HCT116 (cell line): Measurements from ENCODE around the gene PISD. TPM values are rescaled to one million over a fixed set of nuclear protein-coding genes. Genes with fewer than 3 reads are reported as not detected.

ENCODE experiments used
- ATAC-seq: fragments of 200-7000 bp; cut with Tn5 transposase; 2 replicates; pipeline ENCODE4 v1.9.1; 2020; ENCODE audit warnings: mild to moderate bottlenecking, moderate library complexity
- BruUV-seq: library from RNA; stranded (reverse); fragments of 400-500 nt; replicated peaks from 2 replicates; lab custom pipeline; 2021; lab: Mats Ljungman, UMichigan
- CTCF ChIA-PET: fragments of 300-600 bp; sonication (Branson Sonifier 250); formaldehyde crosslinking; loops from one replicate; lab custom pipeline; 2021; ENCODE audit warnings: antibody characterized with exemption; lab: Charles Lee
- POLR2A ChIA-PET: fragments of 300-600, 350-600 bp; sonication (Branson Sonifier 250); formaldehyde crosslinking; loops from one replicate; lab custom pipeline; 2021; ENCODE audit warnings: antibody characterized with exemption; lab: Charles Lee
- RAD21 ChIA-PET, 2 experiments: fragments of 300-600 bp; sonication (Branson Sonifier 250); formaldehyde crosslinking; loops; one replicate each; lab custom pipeline; 2023; ENCODE audit warnings: low total read pairs in 2 of 2; ENCODE audit not compliant: uncharacterized antibody in 2 of 2, unreplicated experiment in 2 of 2, low non-redundant PET in 1 of 2; lab: Charles Lee
- DNase-seq: peaks from one replicate; pipeline ENCODE4 v3.0.0-alpha.2; 2010; ENCODE audit warnings: low read depth, low spot score
- H2AFZ ChIP-seq: fragments of 200-600 bp; shearing (Covaris generic), sonication (generic); 2 replicates; pipeline ENCODE4 v1.6.1; 2017; ENCODE audit warnings: low read depth, mixed run types, mixed read lengths, antibody characterized with exemption, low read length; ENCODE audit not compliant: poor library complexity, severe bottlenecking
- H3K27ac ChIP-seq: 2 replicates; pipeline ENCODE4 v1.5.1; 2012; ENCODE audit warnings: low read depth, low read length
- H3K27me3 ChIP-seq: fragments of 200-600 bp; sonication (generic); 2 replicates; pipeline ENCODE4 v1.6.1; 2016; ENCODE audit warnings: mixed run types, low read length, mixed read lengths; ENCODE audit not compliant: insufficient read depth
- H3K36me3 ChIP-seq, 2 experiments: fragments of 200-500 bp in 1 of 2; fragments of 200-600 bp in 1 of 2; sonication (Bioruptor generic) in 1 of 2; sonication (generic) in 1 of 2; 2 replicates each; pipeline versions ENCODE4 v1.5.1 to v1.6.1; 2014 to 2016; ENCODE audit warnings: low read length in 2 of 2, inconsistent platforms in 1 of 2, mixed read lengths in 1 of 2, mixed run types in 1 of 2; ENCODE audit not compliant: insufficient read depth in 2 of 2, control insufficient read depth in 1 of 2
- H3K4me1 ChIP-seq, 2 experiments: fragments of 200-600 bp in 1 of 2; sonication (generic) in 1 of 2; 2 replicates each; pipeline versions ENCODE4 v1.5.1 to v1.6.1; 2012 to 2017; ENCODE audit warnings: low read length in 2 of 2, inconsistent platforms in 1 of 2, mild to moderate bottlenecking in 1 of 2, mixed read lengths in 1 of 2, mixed run types in 1 of 2, moderate library complexity in 1 of 2; ENCODE audit not compliant: insufficient read depth in 2 of 2, control insufficient read depth in 1 of 2
- H3K4me2 ChIP-seq: fragments of 200-600 bp; sonication (generic); 2 replicates; pipeline ENCODE4 v1.6.1; 2017; ENCODE audit warnings: mixed run types, low read length, mixed read lengths
- H3K4me3 ChIP-seq, 2 experiments: fragments of 200-600 bp in 1 of 2; sonication (generic) in 1 of 2; replicated peaks in 1 of 2; 2 replicates each; pipeline ENCODE4 v1.5.1; 2011 to 2016; ENCODE audit warnings: low read length in 2 of 2, control low read depth in 1 of 2, low read depth in 1 of 2, mild to moderate bottlenecking in 1 of 2, mixed read lengths in 1 of 2, mixed run types in 1 of 2
- H3K79me2 ChIP-seq: fragments of 200-600 bp; sonication (generic); 2 replicates; pipeline ENCODE4 v1.6.1; 2017; ENCODE audit warnings: mild to moderate bottlenecking, mixed run types, low read length, moderate library complexity, mixed read lengths; ENCODE audit not compliant: insufficient read depth
- H3K9ac ChIP-seq: fragments of 200-600 bp; sonication (generic); 2 replicates; pipeline ENCODE4 v1.6.1; 2016; ENCODE audit warnings: low read length, mixed read lengths
- H3K9me2 ChIP-seq: fragments of 200-600 bp; sonication (generic), shearing (Covaris generic); 2 replicates; pipeline ENCODE4 v1.6.1; 2017; ENCODE audit warnings: mixed run types, mild to moderate bottlenecking, moderate library complexity; ENCODE audit not compliant: insufficient read depth
- H3K9me3 ChIP-seq, 2 experiments: fragments of 200-500 bp in 1 of 2; fragments of 200-600 bp in 1 of 2; sonication (Bioruptor generic) in 1 of 2; sonication (generic) in 1 of 2; 2 replicates each; pipeline ENCODE4 v1.6.1; 2014 to 2017; ENCODE audit warnings: low read length in 2 of 2, mixed read lengths in 2 of 2, inconsistent platforms in 1 of 2, low read depth in 1 of 2, mild to moderate bottlenecking in 1 of 2, mixed run types in 1 of 2, moderate library complexity in 1 of 2; ENCODE audit not compliant: control insufficient read depth in 1 of 2, insufficient read depth in 1 of 2
- H4K20me1 ChIP-seq: fragments of 200-600 bp; sonication (generic), shearing (Covaris generic); 2 replicates; pipeline ENCODE4 v1.6.1; 2017; ENCODE audit warnings: mixed run types, mild to moderate bottlenecking, moderate library complexity; ENCODE audit not compliant: insufficient read depth
- ATF3 ChIP-seq: IDR thresholded peaks from 2 replicates; pipeline ENCODE4 v1.6.1; 2012
- CBX3 ChIP-seq: IDR thresholded peaks from 2 replicates; pipeline ENCODE4 v1.6.1; 2012; ENCODE audit warnings: low read depth
- CTCF ChIP-seq, 3 experiments: fragments of 200-600 bp in 1 of 3; sonication (generic) in 1 of 3; IDR thresholded peaks in 2 of 3; conservative IDR thresholded peaks in 1 of 3; 2 replicates each; pipeline ENCODE4 v1.5.1; 2012 to 2017; ENCODE audit warnings: low read depth in 2 of 3, low read length in 2 of 3, antibody characterized with exemption in 1 of 3, borderline replicate concordance in 1 of 3, control low read depth in 1 of 3, mild to moderate bottlenecking in 1 of 3, mixed read lengths in 1 of 3, mixed run types in 1 of 3, moderate library complexity in 1 of 3; ENCODE audit not compliant: insufficient read depth in 1 of 3
- EZH2 ChIP-seq: fragments of 200-600 bp; sonication (generic); IDR thresholded peaks from 2 replicates; pipeline ENCODE4 v1.6.1; 2017; ENCODE audit warnings: antibody characterized with exemption, mixed run types
- EZH2phosphoT487 ChIP-seq: fragments of 200-600 bp; IDR thresholded peaks from 2 replicates; pipeline ENCODE4 v1.6.1; 2018; ENCODE audit warnings: antibody characterized with exemption, borderline replicate concordance
- JUND ChIP-seq: IDR thresholded peaks from 2 replicates; pipeline ENCODE4 v1.6.1; 2012
- MAX ChIP-seq: IDR thresholded peaks from 2 replicates; pipeline ENCODE4 v1.6.1; 2012
- POLR2A ChIP-seq: IDR thresholded peaks from 2 replicates; pipeline ENCODE4 v1.7.0; 2011; ENCODE audit warnings: borderline replicate concordance; ENCODE audit not compliant: insufficient read depth, insufficient read length; ENCODE audit errors: extremely low read depth
- RAD21 ChIP-seq: IDR thresholded peaks from 2 replicates; pipeline ENCODE4 v1.6.1; 2012; ENCODE audit warnings: low read depth, mild to moderate bottlenecking
- REST ChIP-seq: IDR thresholded peaks from 2 replicates; pipeline ENCODE4 v1.6.1; 2012; ENCODE audit warnings: low read depth
- SIN3A ChIP-seq: IDR thresholded peaks from 2 replicates; pipeline ENCODE4 v1.6.1; 2012; ENCODE audit warnings: low read depth
- SP1 ChIP-seq: IDR thresholded peaks from 2 replicates; pipeline ENCODE4 v1.6.1; 2012; ENCODE audit warnings: low read depth
- SRF ChIP-seq: IDR thresholded peaks from 2 replicates; pipeline ENCODE4 v1.6.1; 2012; ENCODE audit warnings: low read depth
- TCF7L2 ChIP-seq: IDR thresholded peaks from 2 replicates; pipeline ENCODE4 v1.7.0; 2011; ENCODE audit warnings: borderline replicate concordance, inconsistent platforms; ENCODE audit not compliant: insufficient read depth, insufficient read length; ENCODE audit errors: extremely low read depth
- YY1 ChIP-seq: IDR thresholded peaks from 2 replicates; pipeline ENCODE4 v1.6.1; 2011; ENCODE audit warnings: low read length, low read depth, moderate library complexity, mild to moderate bottlenecking; ENCODE audit not compliant: insufficient replicate concordance; ENCODE audit errors: extremely low read depth
- ZNF274 ChIP-seq: fragments of 200-500 bp; sonication (Bioruptor generic); IDR thresholded peaks from 2 replicates; pipeline ENCODE4 v1.6.1; 2014; ENCODE audit warnings: mild to moderate bottlenecking, low read depth, low read length, inconsistent platforms
- intact Hi-C: fragments of 100-400 bp; cut with micrococcal nuclease; formaldehyde crosslinking; loops from 2 replicates; pipeline ENCODE4 v1.10.0; 2022
- total RNA-seq: library from RNA; stranded (reverse); gene quantifications from one replicate; pipeline ENCODE4 v1.2.1, GENCODE V29; 2021; ENCODE audit not compliant: unreplicated experiment

PISD gene
- total RNA-seq, 1 experiment from 2014 or later: 47.1 TPM

GRCh38 chr22:31602259-31602952 is 59.6 kb downstream of the PISD start:
- TF ChIP-seq ZNF274 (no peak), SP1 (no peak), YY1 (no peak), RAD21 (no peak), SIN3A (no peak), CBX3 (no peak), SRF (no peak), EZH2 (no peak), ATF3 (no peak), JUND (no peak), CTCF (IDR thresholded peaks at IDR 0.05 in 2 of 3, conservative IDR thresholded peaks at IDR 0.05 in 1 of 3; ENCODE audit: borderline replicate concordance in 1 of 3, insufficient read depth in 1 of 3, low read depth in 2 of 3, low read length in 2 of 3) (no peak), TCF7L2 (no peak), REST (no peak), POLR2A (no peak), EZH2phosphoT487 (no peak), MAX (no peak)
- DNase-seq (no peak), ATAC-seq (no peak)
- H3K36me3 ChIP-seq: 0 out of 4 replicates have a peak, but pooled peaks cover 0 to 3% of the 10 kb centered on the region in 2 experiments
- CTCF ChIA-PET: no interaction called here
- H3K9me2 ChIP-seq: no peaks in the 10 kb centered on the region
- H3K79me2 ChIP-seq: no peaks in the 10 kb centered on the region
- intact Hi-C loops: no loop called here
- no peak overlapping the region for H3K9ac ChIP-seq
- no peaks in the 10 kb centered on the region for H3K9me3 ChIP-seq
- H3K27ac ChIP-seq: no peak overlapping the region
- H3K4me3 ChIP-seq: no peak overlapping the region
- no TSS peak for BruUV-seq
- RAD21 ChIA-PET: no interaction called here
- H3K4me2 ChIP-seq: no peak overlapping the region
- H2AFZ ChIP-seq: no peak overlapping the region
- POLR2A ChIA-PET: no interaction called here
- no peaks in the 10 kb centered on the region for H3K4me1 ChIP-seq
- H3K27me3 ChIP-seq: no peaks in the 10 kb centered on the region
- no peaks in the 10 kb centered on the region for H4K20me1 ChIP-seq
